Kidney epithelial cell (primary cell): ENCODE measurements around the gene KRT40. TPM values are rescaled to one million over a fixed set of nuclear protein-coding genes. Genes with fewer than 3 reads are reported as not detected.

Experiments used
- DNase-seq: peaks from one replicate; pipeline ENCODE4 v3.0.0-alpha.2; 2010; ENCODE audit warnings: low read depth
- H3K27me3 ChIP-seq: 2 replicates; pipeline ENCODE4 v1.6.0; 2011; ENCODE audit warnings: low read length; ENCODE audit not compliant: control insufficient read depth, insufficient read depth
- H3K36me3 ChIP-seq: 2 replicates; pipeline ENCODE4 v1.5.1; 2011; ENCODE audit warnings: low read length; ENCODE audit not compliant: control insufficient read depth, insufficient read depth
- H3K4me3 ChIP-seq: 2 replicates; pipeline ENCODE4 v1.5.1; 2011; ENCODE audit warnings: low read depth, mild to moderate bottlenecking, control low read depth, low read length
- CTCF ChIP-seq: IDR thresholded peaks from 2 replicates; pipeline ENCODE4 v1.5.1; 2011; ENCODE audit warnings: mild to moderate bottlenecking, moderate library complexity, low read length, control low read depth, inconsistent platforms; ENCODE audit not compliant: insufficient read depth, poor library complexity, severe bottlenecking
- total RNA-seq: library from RNA; depleted of rRNA; stranded (reverse); fragments of >200 nt; gene quantifications from 2 replicates; pipeline ENCODE4 v1.2.3, GENCODE V29; 2015

Gene KRT40
- total RNA-seq, 1 donor from 2014 or later = not detected

GRCh38 chr17:40995116-40995515, 11.0 kb upstream of the KRT40 start:
- DNase-seq = no peak
- no peak for TF ChIP-seq CTCF
- H3K36me3 ChIP-seq = no peaks in the 10 kb centered on the region
- no peaks in the 10 kb centered on the region for H3K27me3 ChIP-seq
- H3K4me3 ChIP-seq = no peak overlapping the region

DNA sequence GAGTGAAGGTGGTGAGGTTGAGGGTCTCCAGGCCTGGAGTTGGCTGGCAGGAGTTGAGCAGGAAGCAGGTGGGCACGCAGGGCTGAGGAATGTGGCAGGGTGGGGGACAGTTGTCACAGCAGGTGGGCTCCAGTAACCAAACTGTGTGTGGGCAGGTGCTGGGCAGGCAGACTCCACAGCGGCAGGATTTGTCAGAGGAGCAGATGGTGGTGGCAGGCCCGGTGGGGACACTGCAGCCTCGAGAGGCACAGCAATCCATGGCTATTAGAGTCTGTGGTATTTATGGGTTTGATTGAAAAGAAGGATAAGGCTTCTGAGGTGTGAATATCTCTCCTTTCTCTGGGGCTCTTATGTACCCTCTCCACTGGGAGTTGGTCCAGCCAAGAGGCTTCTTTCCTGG, 9.7 kb upstream of the KRT40 start, which contains the start of gene KRTAP3-3:
TSS of gene KRTAP3-3 (minus strand) at position 326 of the 400 bp plus-strand sequence. CDS start at position 259, 67 bp downstream.
- no peak for DNase-seq
- TF ChIP-seq CTCF = no peak
- no peaks in the 10 kb centered on the region for H3K36me3 ChIP-seq
- H3K27me3 ChIP-seq = no peaks in the 10 kb centered on the region
- H3K4me3 ChIP-seq = no peak within 1 kb of the TSS

- no peak overlapping the region for H3K4me3 ChIP-seq
- DNase-seq = no peak
- no peaks in the 10 kb centered on the region for H3K36me3 ChIP-seq
- TF ChIP-seq CTCF = no peak
- no peaks in the 10 kb centered on the region for H3K27me3 ChIP-seq
Measured at GRCh38 chr17:40993084-40993483, 9.0 kb upstream of the KRT40 start.

DNA sequence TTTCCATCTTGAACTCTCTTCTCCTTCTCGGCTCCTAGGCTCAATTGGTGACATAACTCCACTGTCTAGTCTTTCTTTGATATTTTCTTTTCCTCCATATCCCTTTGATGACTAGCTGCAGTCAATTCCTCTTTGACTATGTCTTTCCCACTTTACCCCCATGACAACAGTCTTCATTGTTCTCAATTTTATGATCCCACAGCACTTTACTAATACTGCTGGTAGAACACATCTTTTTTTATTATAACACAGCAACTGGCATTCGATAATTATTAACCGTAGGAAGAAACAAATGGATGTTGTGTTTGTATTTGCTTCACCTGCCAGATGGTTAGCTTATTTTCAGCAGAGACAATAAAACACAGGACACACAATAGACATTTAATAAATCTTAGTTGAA, 8.5 kb upstream of the KRT40 start:
- no peaks in the 10 kb centered on the region for H3K36me3 ChIP-seq
- no peak for TF ChIP-seq CTCF
- DNase-seq = no peak
- no peaks in the 10 kb centered on the region for H3K27me3 ChIP-seq
- no peak overlapping the region for H3K4me3 ChIP-seq

DNA sequence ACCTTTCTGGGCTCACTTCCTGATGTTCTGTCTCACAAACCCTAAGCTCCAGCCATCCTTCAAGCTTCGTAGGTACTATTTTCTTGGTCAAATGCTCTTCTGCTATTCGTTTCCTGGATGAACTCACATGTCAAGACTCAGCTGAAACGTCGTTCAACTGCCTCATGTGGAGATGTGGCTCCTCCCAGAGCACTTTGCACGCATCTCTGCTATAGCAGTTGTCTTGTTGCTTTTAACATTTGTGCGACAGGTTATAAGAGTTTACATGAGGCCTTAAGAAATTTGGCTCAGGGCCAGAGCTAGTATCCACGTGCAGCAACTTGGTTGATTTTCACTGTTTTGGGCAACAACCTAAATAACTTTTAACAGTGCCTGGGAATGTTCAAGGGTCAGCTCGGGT, 2.8 kb upstream of the KRT40 start:
- no peak overlapping the region for H3K4me3 ChIP-seq
- no peaks in the 10 kb centered on the region for H3K27me3 ChIP-seq
- no peak for DNase-seq
- no peak for TF ChIP-seq CTCF
- H3K36me3 ChIP-seq = no peaks in the 10 kb centered on the region

- DNase-seq = no peak
- H3K27me3 ChIP-seq = no peaks in the 10 kb centered on the region
- TF ChIP-seq CTCF = no peak
- H3K4me3 ChIP-seq = no peak overlapping the region
- no peaks in the 10 kb centered on the region for H3K36me3 ChIP-seq
Measured at GRCh38 chr17:40981115-40981514, 3.0 kb downstream of the KRT40 start.
